Muscle layer of colon (tissue), 2 donors: ENCODE data around the gene CENPB.
A peak's percentile ranks its signal among the peaks of the same experiment; 100 is the strongest.

Experiments
- H3K27ac ChIP-seq: one replicate; pipeline ENCODE4 v1.7.0; 2013; ENCODE audit warnings: low read depth, mild to moderate bottlenecking, low read length, moderate library complexity
- H3K27me3 ChIP-seq, 2 donors: one replicate each; pipeline ENCODE4 v1.7.0; 2013; ENCODE audit warnings: low read length in 2 of 2, mild to moderate bottlenecking in 2 of 2; ENCODE audit not compliant: insufficient read depth in 2 of 2, control insufficient read depth in 1 of 2
- H3K36me3 ChIP-seq: one replicate; pipeline ENCODE4 v1.7.0; 2013; ENCODE audit warnings: mild to moderate bottlenecking, low read length; ENCODE audit not compliant: insufficient read depth
- H3K4me1 ChIP-seq: one replicate; pipeline ENCODE4 v1.7.0; 2013; ENCODE audit warnings: mild to moderate bottlenecking, low read length; ENCODE audit not compliant: insufficient read depth
- H3K4me3 ChIP-seq, 2 donors: one replicate each; pipeline ENCODE4 v1.7.0; 2013; ENCODE audit warnings: low read length in 2 of 2, low read depth in 1 of 2, mild to moderate bottlenecking in 1 of 2, moderate library complexity in 1 of 2
- H3K9ac ChIP-seq: one replicate; pipeline ENCODE4 v1.7.0; 2013; ENCODE audit warnings: low read length
- H3K9me3 ChIP-seq: one replicate; pipeline ENCODE4 v1.7.0; 2013; ENCODE audit warnings: mild to moderate bottlenecking, low read length
- donor health status: abdominal sarcoma.
- donor health status: Adenocarcinoma of cecum.

Gene CENPB

GRCh38 chr20:3741836-3742458 lies 44.6 kb downstream of the CENPB start:
- Histone ChIP-seq H3K27me3 (no peaks in the 10 kb centered on the region), H3K4me3 (no peak overlapping the region), H3K36me3 (no peaks in the 10 kb centered on the region), H3K4me1 (no peaks in the 10 kb centered on the region), H3K9me3 (no peaks in the 10 kb centered on the region), H3K9ac (no peak overlapping the region), H3K27ac (no peak overlapping the region)

- H3K4me1 ChIP-seq = no peaks in the 10 kb centered on the region
- no peaks in the 10 kb centered on the region for H3K9me3 ChIP-seq
- H3K36me3 ChIP-seq = no peaks in the 10 kb centered on the region
- no peaks in the 10 kb centered on the region for H3K27me3 ChIP-seq
- no peak overlapping the region for H3K4me3 ChIP-seq
- H3K27ac ChIP-seq = no peak overlapping the region
- H3K9ac ChIP-seq = no peak overlapping the region
Measured at GRCh38 chr20:3740615-3741301, 45.8 kb downstream of the CENPB start.

GRCh38 chr20:3739926-3740451 lies 46.6 kb downstream of the CENPB start:
- Histone ChIP-seq H3K27ac (no peak overlapping the region), H3K9ac (no peak overlapping the region), H3K36me3 (no peaks in the 10 kb centered on the region), H3K27me3 (no peaks in the 10 kb centered on the region), H3K4me1 (no peaks in the 10 kb centered on the region), H3K4me3 (no peak overlapping the region), H3K9me3 (no peaks in the 10 kb centered on the region)

GRCh38 chr20:3739054-3739925 lies 47.2 kb downstream of the CENPB start:
- Histone ChIP-seq H3K27me3 (no peaks in the 10 kb centered on the region), H3K9me3 (no peaks in the 10 kb centered on the region), H3K9ac (no peak overlapping the region), H3K4me3 (no peak overlapping the region), H3K4me1 (peaks cover under 1% of the 10 kb centered on the region), H3K36me3 (no peaks in the 10 kb centered on the region), H3K27ac (no peak overlapping the region)

- peaks cover 0 to 1% of the 10 kb centered on the region in 2 donors for H3K27me3 ChIP-seq
- H3K27ac ChIP-seq = no peak overlapping the region
- H3K9me3 ChIP-seq = no peaks in the 10 kb centered on the region
- H3K4me3 ChIP-seq = no peak overlapping the region
- H3K4me1 ChIP-seq = peaks cover 5% of the 10 kb centered on the region
- H3K9ac ChIP-seq = no peak overlapping the region
- no peaks in the 10 kb centered on the region for H3K36me3 ChIP-seq
Measured at GRCh38 chr20:3738111-3739053, 48.2 kb downstream of the CENPB start.

- Histone ChIP-seq H3K4me3 (no peak overlapping the region), H3K27ac (no peak overlapping the region), H3K36me3 (no peaks in the 10 kb centered on the region), H3K27me3 (peaks cover 4 to 18% of the 10 kb centered on the region in 2 donors), H3K4me1 (peaks cover 5% of the 10 kb centered on the region), H3K9me3 (no peaks in the 10 kb centered on the region), H3K9ac (no peak overlapping the region)
Measured at GRCh38 chr20:3735768-3736167, 50.8 kb downstream of the CENPB start.

- peaks cover 4 to 26% of the 10 kb centered on the region in 2 donors for H3K27me3 ChIP-seq
- no peak overlapping the region for H3K27ac ChIP-seq
- H3K4me1 ChIP-seq = peaks cover 5% of the 10 kb centered on the region
- H3K9me3 ChIP-seq = no peaks in the 10 kb centered on the region
- no peaks in the 10 kb centered on the region for H3K36me3 ChIP-seq
- no peak overlapping the region for H3K9ac ChIP-seq
- peak overlapping the region in 1 of 2 donors; percentile 32 for H3K4me3 ChIP-seq
Measured at GRCh38 chr20:3734111-3734843, 52.3 kb downstream of the CENPB start.
